ENCODE data around the gene COL4A2.

The COL4A2 gene

DNA sequence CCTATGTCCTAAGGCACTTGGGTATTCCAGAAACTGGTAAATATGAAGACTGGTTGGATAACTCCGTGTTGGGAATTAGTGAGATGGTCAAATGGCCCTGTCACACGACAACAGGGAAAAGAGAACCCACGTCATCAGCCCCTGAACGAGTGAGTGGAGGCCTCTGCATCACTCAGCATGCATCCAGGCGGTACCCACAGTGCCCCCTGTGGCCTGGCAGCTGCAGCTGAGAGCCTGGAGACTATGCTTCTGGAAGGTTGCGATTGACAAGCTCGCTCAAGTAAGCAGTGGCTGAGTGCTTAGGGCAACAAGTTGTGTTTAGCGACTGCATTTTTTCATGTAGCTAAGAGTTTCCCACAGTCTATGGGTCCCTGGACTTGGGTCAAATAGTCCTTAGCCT, 55.9 kb downstream of the COL4A2 start:
- TF ChIP-seq, protein P1, sequence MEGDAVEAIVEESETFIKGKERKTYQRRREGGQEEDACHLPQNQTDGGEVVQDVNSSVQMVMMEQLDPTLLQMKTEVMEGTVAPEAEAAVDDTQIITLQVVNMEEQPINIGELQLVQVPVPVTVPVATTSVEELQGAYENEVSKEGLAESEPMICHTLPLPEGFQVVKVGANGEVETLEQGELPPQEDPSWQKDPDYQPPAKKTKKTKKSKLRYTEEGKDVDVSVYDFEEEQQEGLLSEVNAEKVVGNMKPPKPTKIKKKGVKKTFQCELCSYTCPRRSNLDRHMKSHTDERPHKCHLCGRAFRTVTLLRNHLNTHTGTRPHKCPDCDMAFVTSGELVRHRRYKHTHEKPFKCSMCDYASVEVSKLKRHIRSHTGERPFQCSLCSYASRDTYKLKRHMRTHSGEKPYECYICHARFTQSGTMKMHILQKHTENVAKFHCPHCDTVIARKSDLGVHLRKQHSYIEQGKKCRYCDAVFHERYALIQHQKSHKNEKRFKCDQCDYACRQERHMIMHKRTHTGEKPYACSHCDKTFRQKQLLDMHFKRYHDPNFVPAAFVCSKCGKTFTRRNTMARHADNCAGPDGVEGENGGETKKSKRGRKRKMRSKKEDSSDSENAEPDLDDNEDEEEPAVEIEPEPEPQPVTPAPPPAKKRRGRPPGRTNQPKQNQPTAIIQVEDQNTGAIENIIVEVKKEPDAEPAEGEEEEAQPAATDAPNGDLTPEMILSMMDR (IDR thresholded peaks at IDR 0.05) = no peak

DNA sequence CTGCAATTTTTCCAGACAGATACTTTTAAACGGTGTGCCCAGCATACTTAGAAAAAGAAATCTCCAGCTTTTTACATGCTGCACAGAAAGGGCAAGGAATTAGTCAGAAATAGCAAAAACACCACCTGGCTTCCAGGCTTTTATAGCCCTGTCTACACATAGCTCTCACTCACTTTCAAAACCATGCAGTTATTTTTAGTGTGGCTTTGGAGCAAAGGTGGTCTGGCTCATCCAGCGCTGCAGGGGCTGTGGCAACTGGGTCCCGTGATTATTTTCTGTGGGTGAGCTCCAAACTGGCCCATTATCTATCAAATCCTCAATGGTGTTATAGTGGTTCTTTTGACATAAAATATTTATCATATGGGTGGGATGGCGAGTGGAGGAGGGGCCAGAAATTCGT, 57.0 kb downstream of the COL4A2 start:
- TF ChIP-seq, protein P1 (IDR thresholded peaks at IDR 0.05) = no peak

DNA sequence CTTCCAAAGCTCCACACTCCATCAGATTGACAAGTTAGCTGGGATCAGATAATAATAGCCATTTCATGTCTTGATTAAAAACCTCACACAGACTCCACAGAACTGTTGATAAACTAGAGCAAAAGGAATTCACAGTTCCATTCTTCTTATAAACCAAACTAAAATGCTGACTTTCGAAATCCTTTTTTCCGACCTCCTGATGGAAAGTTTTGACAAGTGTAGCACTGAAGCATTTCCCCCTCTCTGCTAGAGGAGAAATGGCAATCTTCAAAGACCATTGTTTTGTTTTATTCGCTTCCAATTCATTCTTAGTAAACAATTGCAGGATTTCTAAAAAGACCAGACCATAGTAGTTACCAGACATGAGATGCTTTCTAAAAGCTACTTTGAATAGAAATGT, 58.8 kb downstream of the COL4A2 start:
- TF ChIP-seq, protein P1 (IDR thresholded peaks at IDR 0.05) = no peak

DNA sequence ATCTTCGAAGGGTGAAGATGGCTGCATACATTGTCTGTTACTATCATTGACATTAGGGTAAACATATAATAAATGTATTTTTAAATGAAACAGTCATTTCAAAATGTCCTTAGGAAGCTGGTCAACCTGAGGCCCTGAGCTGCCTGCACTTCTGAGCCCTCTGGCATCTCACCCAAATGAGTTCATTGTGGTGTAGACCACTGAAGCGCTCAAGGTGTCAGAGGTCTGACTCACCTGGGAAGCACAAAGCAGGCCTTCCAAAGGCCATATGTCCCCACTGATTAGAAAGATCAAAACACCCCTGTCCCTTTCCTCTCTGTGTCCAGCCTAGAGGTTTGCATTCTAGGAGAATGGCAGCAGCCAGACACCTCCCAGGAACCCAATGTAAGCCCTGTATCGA, 59.6 kb downstream of the COL4A2 start:
- TF ChIP-seq, protein P1 (IDR thresholded peaks at IDR 0.05) = no peak

DNA sequence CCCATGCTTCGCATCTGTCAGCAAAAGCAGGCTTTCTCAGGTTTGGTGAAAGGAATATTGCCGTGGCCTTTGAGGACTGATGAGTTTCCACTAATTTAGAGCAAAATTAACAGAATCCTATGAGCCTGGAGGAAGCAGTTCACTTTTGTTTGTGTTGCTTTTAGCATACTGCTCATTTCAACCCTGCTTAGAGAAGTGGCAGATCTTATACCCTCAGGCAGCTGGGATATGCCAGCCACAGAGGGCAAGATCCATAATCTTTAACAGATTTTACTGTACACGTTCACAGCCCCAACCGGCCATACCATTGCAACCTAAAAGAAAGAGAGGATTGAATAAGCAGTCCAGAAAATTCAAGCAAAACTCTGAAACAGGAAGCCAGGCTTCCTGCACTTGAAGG, 60.5 kb downstream of the COL4A2 start:
- TF ChIP-seq, protein P1 (IDR thresholded peaks at IDR 0.05) = no peak

DNA sequence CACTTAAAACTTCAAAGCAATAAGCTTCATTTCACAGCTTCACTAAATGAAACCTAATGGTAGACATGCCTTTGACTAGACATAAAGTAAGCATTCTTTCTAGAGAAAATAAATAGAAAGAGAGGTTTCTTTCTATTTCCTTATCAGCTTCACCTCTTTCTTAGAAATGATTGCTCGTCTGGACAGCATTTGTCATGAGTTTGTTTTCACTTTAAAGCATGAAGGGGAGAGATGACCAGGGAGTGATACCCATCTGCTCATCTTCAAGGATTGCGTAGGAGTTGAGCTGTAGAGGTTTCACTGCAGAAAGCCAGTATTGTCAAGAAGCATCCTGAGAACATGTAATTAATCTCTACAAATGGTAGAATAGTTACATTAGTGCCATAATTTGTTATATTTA, 61.3 kb downstream of the COL4A2 start:
- TF ChIP-seq, protein P1 (IDR thresholded peaks at IDR 0.05) = no peak

DNA sequence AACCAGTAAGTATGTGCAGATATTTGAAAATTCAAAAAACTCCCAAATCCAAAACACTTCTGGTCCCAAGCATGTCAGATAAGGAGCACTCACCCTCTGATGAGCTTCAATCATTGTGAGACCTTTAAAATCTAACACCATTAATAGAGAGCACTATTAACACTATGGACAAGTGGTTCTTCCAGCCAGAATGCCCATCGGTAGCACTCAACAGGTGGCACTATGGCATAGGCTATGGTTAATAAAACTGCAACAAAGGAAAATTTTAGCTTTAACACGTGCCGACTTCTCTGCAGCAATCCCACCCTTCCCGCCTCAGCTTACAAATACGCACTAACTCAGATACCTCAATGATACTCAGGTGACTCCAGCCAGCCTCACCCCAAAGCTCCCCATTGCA, 62.3 kb downstream of the COL4A2 start:
- TF ChIP-seq, protein P1 (IDR thresholded peaks at IDR 0.05) = no peak
